ENCODE results near the gene MANF. TPM values are rescaled to one million over a fixed set of nuclear protein-coding genes. Genes with fewer than 3 reads are reported as not detected.
A peak's percentile ranks its signal among the peaks of the same experiment; 100 is the strongest.

The MANF gene
- total and polyA plus RNA-seq, 2 of the 4 experiments (the other 2 are of a cell fraction): 65.4 to 122 TPM

DNA sequence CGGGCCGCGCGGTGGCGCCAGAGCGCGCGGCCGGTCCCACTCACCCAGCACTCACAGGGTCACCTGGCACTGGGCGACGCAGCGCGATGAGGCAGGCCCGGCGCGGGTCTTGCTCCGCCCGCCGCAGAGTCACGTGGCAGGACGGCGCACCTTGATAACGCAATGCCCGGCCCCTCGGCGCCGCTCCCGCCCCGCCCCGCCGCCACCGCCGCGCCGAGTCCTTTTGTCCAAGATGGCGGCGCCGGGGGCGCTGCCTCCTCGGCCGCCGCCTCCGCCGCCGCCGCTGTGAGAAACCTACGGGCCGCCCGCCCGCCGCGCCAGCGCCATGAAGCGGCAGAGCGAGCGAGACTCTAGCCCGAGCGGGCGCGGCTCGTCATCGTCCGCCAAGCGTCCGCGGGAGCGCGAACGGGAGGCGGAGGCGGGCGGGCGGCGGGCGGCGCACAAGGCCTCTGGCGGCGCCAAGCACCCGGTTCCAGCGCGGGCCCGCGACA, 6.0 kb downstream of the MANF start, which contains the start of gene RBM15B:
Gene RBM15B (plus strand): TSS at position 211 of the 491 bp plus-strand sequence. CDS start 115 bp downstream, at position 326.
- Histone ChIP-seq H3K9ac (ENCODE audit: low read depth, low read length) (peak within 1 kb of the TSS; percentile 82), H3K4me2 (ENCODE audit: low read depth, low read length) (peak within 1 kb of the TSS; percentile 93), H3K9me1 (ENCODE audit: insufficient read depth, low read length) (peaks cover 17% of the 10 kb centered on the region), H3K4me1 (ENCODE audit: control insufficient read depth, insufficient read depth, low read length) (peaks cover 34% of the 10 kb centered on the region), H3K14ac (replicated peaks; ENCODE audit: low read depth, low read length) (peak within 1 kb of the TSS; percentile 74), H3K36me3 (ENCODE audit: control insufficient read depth, insufficient read depth, low read length) (peaks cover 64% of the 10 kb centered on the region), H2AK5ac (ENCODE audit: low read depth, low read length) (peak within 1 kb of the TSS; percentile 78), H3K56ac (ENCODE audit: extremely low read depth, insufficient read depth, low read length) (no peak within 1 kb of the TSS; the same call in 1 of the 2 replicates), H3K4me3 (ENCODE audit: insufficient read depth, low read depth, low read length) (peak within 1 kb of the TSS; percentile 70), H3K79me1 (ENCODE audit: low read depth in 1 of 2, low read length in 2 of 2) (peaks cover 26 to 82% of the 10 kb centered on the region in 2 experiments), H3K18ac (ENCODE audit: low read depth, low read length) (no peak within 1 kb of the TSS), H4K91ac (ENCODE audit: insufficient read depth, low read depth, low read length) (peak within 1 kb of the TSS; percentile 70; the same call in 1 of the 2 replicates), H4K20me1 (ENCODE audit: insufficient read depth, low read length) (peaks cover 85% of the 10 kb centered on the region), H3K27ac (ENCODE audit: insufficient read depth, low read length) (peak within 1 kb of the TSS; percentile 85), H2AK9ac (replicated peaks; ENCODE audit: low read depth, low read length, poor library complexity) (peak within 1 kb of the TSS; percentile 93), H4K5ac (ENCODE audit: low read depth, low read length) (peak within 1 kb of the TSS; percentile 92), H2BK15ac (ENCODE audit: low read depth, low read length) (no peak within 1 kb of the TSS), H3K4ac (ENCODE audit: low read depth, low read length) (peak within 1 kb of the TSS; percentile 87), H2BK20ac (ENCODE audit: low read depth, low read length) (no peak within 1 kb of the TSS), H2AFZ (replicated peaks; ENCODE audit: low read length, poor library complexity) (peak within 1 kb of the TSS; percentile 91), H3K27me3 (ENCODE audit: control insufficient read depth, insufficient read depth, low read length) (no peaks in the 10 kb centered on the region), H3K9me3 (ENCODE audit: control insufficient read depth, insufficient read depth, low read length) (no peaks in the 10 kb centered on the region), H2BK120ac (ENCODE audit: low read depth, low read length) (no peak within 1 kb of the TSS), H4K8ac (ENCODE audit: low read depth in 2 of 2, low read length in 2 of 2) (peak within 1 kb of the TSS; percentile 61 to 89), H2BK5ac (ENCODE audit: low read depth, low read length, poor library complexity, severe bottlenecking) (peak within 1 kb of the TSS; percentile 71), H3K23ac (ENCODE audit: low read depth, low read length) (peak within 1 kb of the TSS; percentile 81)
- CTCF ChIA-PET: no interaction called here
- POLR2A ChIA-PET (ENCODE audit: unreplicated experiment): no interaction called here
- peak; percentile 96 for DNase-seq
- 0% methylated on average over 41 of the region's 83 CpGs; no CpG with 5 or more reads in 1 of the 2 experiments for WGBS, 2 experiments (ENCODE audit: extremely low coverage in 2 of 2, insufficient read length in 1 of 2)
- TF ChIP-seq POLR2A (IDR thresholded peaks at IDR 0.05; ENCODE audit: low read depth, low read length) (peak; percentile 96), CHD1 (IDR thresholded peaks at IDR 0.05; ENCODE audit: low read depth, low read length) (no peak), NFE2L2 (IDR thresholded peaks at IDR 0.05; ENCODE audit: low read depth, low read length) (no peak), MXI1 (IDR thresholded peaks at IDR 0.05; ENCODE audit: borderline replicate concordance, low read depth, low read length) (peak; percentile 83), RCOR1 (IDR thresholded peaks at IDR 0.05; ENCODE audit: insufficient replicate concordance, low read length) (no peak), USF2 (IDR thresholded peaks at IDR 0.05; ENCODE audit: low read depth, low read length) (peak; percentile 98), SMC3 (IDR thresholded peaks at IDR 0.05; ENCODE audit: low read depth, low read length) (peak; percentile 44), FOS (IDR thresholded peaks at IDR 0.05; ENCODE audit: low read depth, low read length) (no peak), CEBPB (IDR thresholded peaks at IDR 0.05; ENCODE audit: low read depth, low read length) (peak; percentile 69), RAD21 (IDR thresholded peaks at IDR 0.05; ENCODE audit: low read length) (peak; percentile 37; the same call in 1 of the 2 replicates), BHLHE40 (IDR thresholded peaks at IDR 0.05; ENCODE audit: low read depth, low read length) (peak; percentile 72), RFX5 (IDR thresholded peaks at IDR 0.05; ENCODE audit: low read depth, low read length) (no peak), MAZ (IDR thresholded peaks at IDR 0.05; ENCODE audit: borderline replicate concordance, low read depth, low read length) (peak; percentile 93; the same call in 1 of the 2 replicates), MAFK (IDR thresholded peaks at IDR 0.05; ENCODE audit: low read depth, low read length) (no peak)
- TF ChIP-seq, protein P1, sequence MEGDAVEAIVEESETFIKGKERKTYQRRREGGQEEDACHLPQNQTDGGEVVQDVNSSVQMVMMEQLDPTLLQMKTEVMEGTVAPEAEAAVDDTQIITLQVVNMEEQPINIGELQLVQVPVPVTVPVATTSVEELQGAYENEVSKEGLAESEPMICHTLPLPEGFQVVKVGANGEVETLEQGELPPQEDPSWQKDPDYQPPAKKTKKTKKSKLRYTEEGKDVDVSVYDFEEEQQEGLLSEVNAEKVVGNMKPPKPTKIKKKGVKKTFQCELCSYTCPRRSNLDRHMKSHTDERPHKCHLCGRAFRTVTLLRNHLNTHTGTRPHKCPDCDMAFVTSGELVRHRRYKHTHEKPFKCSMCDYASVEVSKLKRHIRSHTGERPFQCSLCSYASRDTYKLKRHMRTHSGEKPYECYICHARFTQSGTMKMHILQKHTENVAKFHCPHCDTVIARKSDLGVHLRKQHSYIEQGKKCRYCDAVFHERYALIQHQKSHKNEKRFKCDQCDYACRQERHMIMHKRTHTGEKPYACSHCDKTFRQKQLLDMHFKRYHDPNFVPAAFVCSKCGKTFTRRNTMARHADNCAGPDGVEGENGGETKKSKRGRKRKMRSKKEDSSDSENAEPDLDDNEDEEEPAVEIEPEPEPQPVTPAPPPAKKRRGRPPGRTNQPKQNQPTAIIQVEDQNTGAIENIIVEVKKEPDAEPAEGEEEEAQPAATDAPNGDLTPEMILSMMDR (conservative IDR thresholded peaks at IDR 0.05; ENCODE audit: low read depth, low read length): peak; percentile 95
- TF ChIP-seq, protein P2, sequence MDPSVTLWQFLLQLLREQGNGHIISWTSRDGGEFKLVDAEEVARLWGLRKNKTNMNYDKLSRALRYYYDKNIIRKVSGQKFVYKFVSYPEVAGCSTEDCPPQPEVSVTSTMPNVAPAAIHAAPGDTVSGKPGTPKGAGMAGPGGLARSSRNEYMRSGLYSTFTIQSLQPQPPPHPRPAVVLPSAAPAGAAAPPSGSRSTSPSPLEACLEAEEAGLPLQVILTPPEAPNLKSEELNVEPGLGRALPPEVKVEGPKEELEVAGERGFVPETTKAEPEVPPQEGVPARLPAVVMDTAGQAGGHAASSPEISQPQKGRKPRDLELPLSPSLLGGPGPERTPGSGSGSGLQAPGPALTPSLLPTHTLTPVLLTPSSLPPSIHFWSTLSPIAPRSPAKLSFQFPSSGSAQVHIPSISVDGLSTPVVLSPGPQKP (IDR thresholded peaks at IDR 0.05; ENCODE audit: borderline replicate concordance, low read depth, low read length): no peak
- in situ Hi-C loops (cut with MboI; ENCODE audit: low sequenced_read_pairs) (loop anchor here (25.0 kb wide), 2 partner anchors 546 to 1054 kb away; partner anchors contain the start of genes PARP3, RASSF1, RRP9 and TUSC2), dilution Hi-C loops (cut with HindIII; ENCODE audit: low sequenced_read_pairs, unreplicated experiment) (no loop called here), intact Hi-C loops (cut with micrococcal nuclease) (loop anchor here (1.0 kb wide), 2 partner anchors 291 to 775 kb away; no protein-coding TSS in a partner anchor)
- BruUV-seq (replicated peaks): no TSS peak
- ATAC-seq (ENCODE audit: low read depth): peak; percentile 93

Measured in IMR-90 (cell line).